Liver (tissue), 9 donors: ENCODE results near the gene NKAIN2. TPM values are rescaled to one million over a fixed set of nuclear protein-coding genes. Genes with fewer than 3 reads are reported as not detected.

ENCODE experiments used
- DNase-seq: peaks from one replicate; pipeline ENCODE4 v3.0.0-alpha.2; 2017; ENCODE audit warnings: low spot score
- H3K27ac ChIP-seq, 2 donors: one replicate each; pipeline ENCODE4 v1.7.0; 2013; ENCODE audit warnings: inconsistent platforms in 2 of 2, low read length in 2 of 2, control low read depth in 1 of 2, low read depth in 1 of 2, mild to moderate bottlenecking in 1 of 2
- H3K27me3 ChIP-seq, 4 donors: one replicate each; pipeline versions ENCODE4 v1.6.1 to v1.7.0; 2013; ENCODE audit warnings: low read length in 3 of 4, inconsistent platforms in 1 of 4, mild to moderate bottlenecking in 1 of 4, moderate library complexity in 1 of 4; ENCODE audit not compliant: control insufficient read depth in 4 of 4, insufficient read depth in 4 of 4
- H3K36me3 ChIP-seq, 4 donors: one replicate each; pipeline versions ENCODE4 v1.6.1 to v1.7.0; 2013; ENCODE audit warnings: low read length in 3 of 4, mild to moderate bottlenecking in 3 of 4, low read depth in 1 of 4, moderate library complexity in 1 of 4; ENCODE audit not compliant: control insufficient read depth in 4 of 4, insufficient read depth in 3 of 4
- H3K4me1 ChIP-seq, 4 donors: one replicate each; pipeline versions ENCODE4 v1.6.1 to v1.7.0; 2013; ENCODE audit warnings: low read length in 3 of 4, mild to moderate bottlenecking in 3 of 4, moderate library complexity in 1 of 4; ENCODE audit not compliant: control insufficient read depth in 4 of 4, insufficient read depth in 4 of 4
- H3K4me3 ChIP-seq, 3 donors: one replicate each; pipeline versions ENCODE4 v1.6.1 to v1.7.0; 2013; ENCODE audit warnings: low read length in 3 of 3, control low read depth in 1 of 3, low read depth in 1 of 3, mild to moderate bottlenecking in 1 of 3
- H3K9ac ChIP-seq, 2 donors: one replicate each; pipeline ENCODE4 v1.7.0; 2013; ENCODE audit warnings: low read length in 2 of 2, mild to moderate bottlenecking in 2 of 2, moderate library complexity in 2 of 2, control low read depth in 1 of 2, low read depth in 1 of 2
- H3K9me3 ChIP-seq, 4 donors: one replicate each; pipeline versions ENCODE4 v1.6.1 to v1.7.0; 2013; ENCODE audit warnings: low read length in 3 of 4; ENCODE audit not compliant: control insufficient read depth in 4 of 4
- ATF3 ChIP-seq: IDR thresholded peaks from 2 replicates; pipeline ENCODE4 v1.6.1; 2016; ENCODE audit warnings: antibody characterized with exemption
- CTCF ChIP-seq: fragments of 150-350 bp; IDR thresholded peaks from 2 replicates; pipeline ENCODE4 v1.5.1; 2017; ENCODE audit warnings: improper control_type of control experiment, low read depth, low read length; ENCODE audit not compliant: missing input control
- EGR1 ChIP-seq, 2 donors: IDR thresholded peaks; 2 replicates each; pipeline ENCODE4 v1.6.1; 2016 to 2018; ENCODE audit warnings: antibody characterized with exemption in 2 of 2, low read depth in 2 of 2
- FOXA1 ChIP-seq: IDR thresholded peaks from 2 replicates; pipeline ENCODE4 v1.6.1; 2016; ENCODE audit warnings: antibody characterized with exemption
- FOXA2 ChIP-seq: IDR thresholded peaks from 2 replicates; pipeline ENCODE4 v1.6.1; 2016; ENCODE audit warnings: antibody characterized with exemption
- GABPA ChIP-seq, 2 donors: IDR thresholded peaks in 1 of 2; conservative IDR thresholded peaks in 1 of 2; 2 replicates each; pipeline ENCODE4 v1.6.1; 2016; ENCODE audit warnings: antibody characterized with exemption in 2 of 2, mild to moderate bottlenecking in 1 of 2, moderate library complexity in 1 of 2
- HNF4A ChIP-seq, 2 donors: conservative IDR thresholded peaks; 2 replicates each; pipeline ENCODE4 v1.6.1; 2016; ENCODE audit warnings: antibody characterized with exemption in 2 of 2, mild to moderate bottlenecking in 2 of 2
- HNF4G ChIP-seq: IDR thresholded peaks from 2 replicates; pipeline ENCODE4 v1.6.1; 2016; ENCODE audit warnings: antibody characterized with exemption
- JUND ChIP-seq, 2 donors: IDR thresholded peaks; 2 replicates each; pipeline ENCODE4 v1.6.1; 2016; ENCODE audit warnings: antibody characterized with exemption in 2 of 2
- NR2F2 ChIP-seq: IDR thresholded peaks from 2 replicates; pipeline ENCODE4 v1.6.1; 2016; ENCODE audit warnings: antibody characterized with exemption
- RAD21 ChIP-seq, 2 donors: IDR thresholded peaks; 2 replicates each; pipeline ENCODE4 v1.6.1; 2016; ENCODE audit warnings: antibody characterized with exemption in 2 of 2, mild to moderate bottlenecking in 2 of 2
- RXRA ChIP-seq, 2 donors: IDR thresholded peaks; 2 replicates each; pipeline ENCODE4 v1.6.1; 2017 to 2018; ENCODE audit warnings: antibody characterized with exemption in 2 of 2, mild to moderate bottlenecking in 1 of 2
- SP1 ChIP-seq: IDR thresholded peaks from 2 replicates; pipeline ENCODE4 v1.6.1; 2018; ENCODE audit warnings: antibody characterized with exemption, mild to moderate bottlenecking
- TAF1 ChIP-seq: conservative IDR thresholded peaks from 2 replicates; pipeline ENCODE4 v1.6.1; 2016; ENCODE audit warnings: antibody characterized with exemption, mild to moderate bottlenecking
- YY1 ChIP-seq: IDR thresholded peaks from 2 replicates; pipeline ENCODE4 v1.6.1; 2016; ENCODE audit warnings: antibody characterized with exemption, mild to moderate bottlenecking
- WGBS: extraction: QIAGEN DNeasy Blood & Tissue Kit; methylation state at CpG from one replicate; pipeline ENCODE4 v1.1.7; 2013; 5-methylcytosine and 5-hydroxymethylcytosine counted together
- polyA plus RNA-seq, 2 donors: library from polyadenylated mRNA; stranded (reverse) in 1 of 2; unstranded in 1 of 2; fragments of 200-250 nt in 1 of 2; fragments of >200 nt in 1 of 2; fragmentation: Nextera tagmentation in 1 of 2; extraction: Ambion mirVana in 1 of 2; gene quantifications; one replicate each; pipeline versions ENCODE4 v1.2.1 to v1.2.3, GENCODE V29; 2013 to 2015
- total RNA-seq, 2 donors: library from RNA; depleted of rRNA; stranded (reverse); fragments of >200 nt; gene quantifications; one replicate each; pipeline ENCODE4 v1.2.3, GENCODE V29; 2014
- TF ChIP-seq, protein P1 (sequence below): IDR thresholded peaks from 2 replicates; pipeline ENCODE4 v1.6.1; 2016; ENCODE audit warnings: antibody characterized with exemption
- TF ChIP-seq, protein P2 (sequence below): IDR thresholded peaks from 2 replicates; pipeline ENCODE4 v1.6.1; 2016; ENCODE audit warnings: antibody characterized with exemption, mild to moderate bottlenecking
- donor health status: healthy.
- donor health status: healthy.
- donor health status: healthy.
- donor health status: healthy.
- donor health status: healthy.

Gene NKAIN2
- total and polyA plus RNA-seq, 4 donors: 0.05 to 0.14 TPM; not detected in 2

DNA sequence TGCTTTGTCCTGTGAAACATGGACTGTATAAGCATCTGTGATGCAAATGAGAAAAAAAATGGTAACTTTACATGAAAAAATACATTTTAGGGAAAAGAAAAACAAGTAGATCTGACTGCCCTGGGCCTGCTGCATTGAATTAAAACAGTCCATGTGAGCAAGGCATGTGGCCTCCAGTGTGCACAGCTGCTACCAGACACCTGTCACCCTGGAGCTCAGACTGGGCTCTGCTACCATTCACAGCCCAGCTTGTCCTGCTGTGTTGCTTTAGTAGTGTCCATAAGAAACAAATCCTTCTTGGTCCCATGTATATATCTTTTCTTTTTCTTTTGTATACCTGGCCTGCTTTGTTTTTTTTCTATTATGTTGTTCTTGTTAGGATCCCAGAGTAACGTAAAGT, 315.9 kb downstream of the NKAIN2 start:
- WGBS: 88% methylated on average over 1 of the region's 1 CpG
- TF ChIP-seq NR2F2 (no peak), YY1 (no peak), ATF3 (no peak), FOXA2 (no peak), EGR1 (IDR thresholded peaks at IDR 0.05; ENCODE audit: low read depth in 2 of 2) (no peak), FOXA1 (no peak), RXRA (IDR thresholded peaks at IDR 0.05) (no peak), RAD21 (IDR thresholded peaks at IDR 0.05) (no peak), GABPA (IDR thresholded peaks at IDR 0.05 in 1 of 2, conservative IDR thresholded peaks at IDR 0.05 in 1 of 2) (no peak), JUND (IDR thresholded peaks at IDR 0.05) (no peak)
- no peaks in the 10 kb centered on the region for H3K4me1 ChIP-seq
- no peaks in the 10 kb centered on the region for H3K36me3 ChIP-seq
- H3K27me3 ChIP-seq: no peaks in the 10 kb centered on the region
- H3K9ac ChIP-seq: no peak overlapping the region
- no peaks in the 10 kb centered on the region for H3K9me3 ChIP-seq
- no peak for DNase-seq
- H3K27ac ChIP-seq: no peak overlapping the region
- H3K4me3 ChIP-seq: no peak overlapping the region

- no peaks in the 10 kb centered on the region for H3K4me1 ChIP-seq
- no peak overlapping the region for H3K4me3 ChIP-seq
- no peaks in the 10 kb centered on the region for H3K36me3 ChIP-seq
- no peaks in the 10 kb centered on the region for H3K27me3 ChIP-seq
- TF ChIP-seq, protein P1, sequence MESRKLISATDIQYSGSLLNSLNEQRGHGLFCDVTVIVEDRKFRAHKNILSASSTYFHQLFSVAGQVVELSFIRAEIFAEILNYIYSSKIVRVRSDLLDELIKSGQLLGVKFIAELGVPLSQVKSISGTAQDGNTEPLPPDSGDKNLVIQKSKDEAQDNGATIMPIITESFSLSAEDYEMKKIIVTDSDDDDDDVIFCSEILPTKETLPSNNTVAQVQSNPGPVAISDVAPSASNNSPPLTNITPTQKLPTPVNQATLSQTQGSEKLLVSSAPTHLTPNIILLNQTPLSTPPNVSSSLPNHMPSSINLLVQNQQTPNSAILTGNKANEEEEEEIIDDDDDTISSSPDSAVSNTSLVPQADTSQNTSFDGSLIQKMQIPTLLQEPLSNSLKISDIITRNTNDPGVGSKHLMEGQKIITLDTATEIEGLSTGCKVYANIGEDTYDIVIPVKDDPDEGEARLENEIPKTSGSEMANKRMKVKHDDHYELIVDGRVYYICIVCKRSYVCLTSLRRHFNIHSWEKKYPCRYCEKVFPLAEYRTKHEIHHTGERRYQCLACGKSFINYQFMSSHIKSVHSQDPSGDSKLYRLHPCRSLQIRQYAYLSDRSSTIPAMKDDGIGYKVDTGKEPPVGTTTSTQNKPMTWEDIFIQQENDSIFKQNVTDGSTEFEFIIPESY: no peak
- TF ChIP-seq CTCF (no peak), SP1 (no peak), HNF4A (conservative IDR thresholded peaks at IDR 0.05) (no peak), FOXA1 (no peak), HNF4G (no peak), RXRA (IDR thresholded peaks at IDR 0.05) (no peak), ATF3 (no peak)
- no peak overlapping the region for H3K27ac ChIP-seq
- DNase-seq: no peak
- H3K9me3 ChIP-seq: no peaks in the 10 kb centered on the region
- WGBS: 70% methylated on average over 2 of the region's 2 CpGs
- no peak overlapping the region for H3K9ac ChIP-seq
These were observed 320.0 kb downstream of the NKAIN2 start for GRCh38 chr6:124123617-124124209.

DNA sequence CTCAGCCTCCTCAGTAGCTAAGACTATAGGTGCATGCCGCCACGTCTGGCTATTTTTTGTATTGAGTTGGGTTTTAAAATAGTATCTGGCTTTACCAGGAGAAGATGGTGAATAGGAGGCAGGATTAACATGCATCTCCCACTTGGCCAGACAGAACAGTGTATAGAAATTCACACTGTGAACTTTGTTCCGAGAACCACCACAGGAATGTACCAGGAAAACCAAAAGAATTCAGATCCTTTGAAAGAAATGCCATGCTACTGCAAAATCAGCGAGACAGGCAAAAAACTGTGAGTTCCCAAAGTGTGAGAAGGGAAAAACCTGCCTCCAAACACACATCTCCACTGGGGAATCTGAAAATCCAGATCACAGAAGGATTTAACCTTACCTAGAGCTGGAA, 327.6 kb downstream of the NKAIN2 start:
- no peaks in the 10 kb centered on the region for H3K27me3 ChIP-seq
- H3K27ac ChIP-seq: no peak overlapping the region
- H3K9ac ChIP-seq: no peak overlapping the region
- no peaks in the 10 kb centered on the region for H3K4me1 ChIP-seq
- no peak overlapping the region for H3K4me3 ChIP-seq
- no peaks in the 10 kb centered on the region for H3K36me3 ChIP-seq
- no peak for TF ChIP-seq SP1
- TF ChIP-seq RAD21 (IDR thresholded peaks at IDR 0.05): no peak
- TF ChIP-seq CTCF: no peak
- no peak for TF ChIP-seq TAF1
- no peak for TF ChIP-seq YY1
- no peak for TF ChIP-seq EGR1 (IDR thresholded peaks at IDR 0.05; ENCODE audit: low read depth in 2 of 2)
- TF ChIP-seq NR2F2: no peak
- TF ChIP-seq RXRA (IDR thresholded peaks at IDR 0.05): no peak
- TF ChIP-seq, protein P2, sequence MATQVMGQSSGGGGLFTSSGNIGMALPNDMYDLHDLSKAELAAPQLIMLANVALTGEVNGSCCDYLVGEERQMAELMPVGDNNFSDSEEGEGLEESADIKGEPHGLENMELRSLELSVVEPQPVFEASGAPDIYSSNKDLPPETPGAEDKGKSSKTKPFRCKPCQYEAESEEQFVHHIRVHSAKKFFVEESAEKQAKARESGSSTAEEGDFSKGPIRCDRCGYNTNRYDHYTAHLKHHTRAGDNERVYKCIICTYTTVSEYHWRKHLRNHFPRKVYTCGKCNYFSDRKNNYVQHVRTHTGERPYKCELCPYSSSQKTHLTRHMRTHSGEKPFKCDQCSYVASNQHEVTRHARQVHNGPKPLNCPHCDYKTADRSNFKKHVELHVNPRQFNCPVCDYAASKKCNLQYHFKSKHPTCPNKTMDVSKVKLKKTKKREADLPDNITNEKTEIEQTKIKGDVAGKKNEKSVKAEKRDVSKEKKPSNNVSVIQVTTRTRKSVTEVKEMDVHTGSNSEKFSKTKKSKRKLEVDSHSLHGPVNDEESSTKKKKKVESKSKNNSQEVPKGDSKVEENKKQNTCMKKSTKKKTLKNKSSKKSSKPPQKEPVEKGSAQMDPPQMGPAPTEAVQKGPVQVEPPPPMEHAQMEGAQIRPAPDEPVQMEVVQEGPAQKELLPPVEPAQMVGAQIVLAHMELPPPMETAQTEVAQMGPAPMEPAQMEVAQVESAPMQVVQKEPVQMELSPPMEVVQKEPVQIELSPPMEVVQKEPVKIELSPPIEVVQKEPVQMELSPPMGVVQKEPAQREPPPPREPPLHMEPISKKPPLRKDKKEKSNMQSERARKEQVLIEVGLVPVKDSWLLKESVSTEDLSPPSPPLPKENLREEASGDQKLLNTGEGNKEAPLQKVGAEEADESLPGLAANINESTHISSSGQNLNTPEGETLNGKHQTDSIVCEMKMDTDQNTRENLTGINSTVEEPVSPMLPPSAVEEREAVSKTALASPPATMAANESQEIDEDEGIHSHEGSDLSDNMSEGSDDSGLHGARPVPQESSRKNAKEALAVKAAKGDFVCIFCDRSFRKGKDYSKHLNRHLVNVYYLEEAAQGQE: no peak
- DNase-seq: no peak
- 84% methylated on average over 4 of the region's 4 CpGs for WGBS
- peaks cover 0 to 3% (median 1%) of the 10 kb centered on the region in 4 donors for H3K9me3 ChIP-seq
